HEK293 (cell line): ENCODE results near the gene ITPRID2.

Experiments used
- CTCF ChIA-PET: fragments of 350-600 bp; formaldehyde crosslinking; extraction: SDS; loops from one replicate; lab custom pipeline; 2021; ENCODE audit warnings: antibody characterized with exemption; lab: Yijun Ruan, JAX
- POLR2A ChIA-PET: fragments of 300-600 bp; formaldehyde crosslinking; extraction: SDS; loops from one replicate; lab custom pipeline; 2020; ENCODE audit warnings: antibody characterized with exemption, inconsistent platforms; lab: Yijun Ruan, JAX
- H3K27ac ChIP-seq: fragments of 200-500 bp; sonication (Bioruptor generic); 2 replicates; pipeline ENCODE4 v1.5.1; 2014; ENCODE audit warnings: low read depth, low read length, control low read depth, inconsistent platforms; ENCODE audit errors: extremely low read depth
- H3K36me3 ChIP-seq, 2 experiments: fragments of 200-500 bp in 1 of 2; sonication (Bioruptor generic) in 1 of 2; 1 replicate in 1 of 2; 2 replicates in 1 of 2; pipeline ENCODE4 v1.5.1; 2014 to 2017; ENCODE audit warnings: inconsistent platforms in 2 of 2, low read length in 2 of 2; ENCODE audit not compliant: control insufficient read depth in 2 of 2, insufficient read depth in 1 of 2
- H3K4me1 ChIP-seq: fragments of 200-500 bp; sonication (Bioruptor generic); 2 replicates; pipeline ENCODE4 v1.5.1; 2014; ENCODE audit warnings: mild to moderate bottlenecking, low read length, inconsistent platforms; ENCODE audit not compliant: control insufficient read depth, insufficient read depth
- H3K4me3 ChIP-seq: 2 replicates; pipeline ENCODE4 v1.5.1; 2011; ENCODE audit warnings: low read depth, mild to moderate bottlenecking, control low read depth, low read length, moderate library complexity
- H3K9me3 ChIP-seq: fragments of 200-500 bp; sonication (Bioruptor generic); 2 replicates; pipeline ENCODE4 v1.5.1; 2014; ENCODE audit warnings: low read depth, low read length, inconsistent platforms; ENCODE audit not compliant: control insufficient read depth, insufficient read depth
- FEZF1 ChIP-seq: fragments of 450-650 bp; formaldehyde crosslinking; IDR thresholded peaks from 2 replicates; pipeline ENCODE4 v1.5.1; 2016; ENCODE audit warnings: missing biosample characterization, missing genetic modification characterization
- GLIS1 ChIP-seq: fragments of 450-650 bp; formaldehyde crosslinking; IDR thresholded peaks from 2 replicates; pipeline ENCODE4 v1.5.1; 2016; ENCODE audit warnings: missing biosample characterization, missing genetic modification characterization
- MYNN ChIP-seq: fragments of 450-650 bp; formaldehyde crosslinking; IDR thresholded peaks from 2 replicates; pipeline ENCODE4 v1.5.1; 2016; ENCODE audit warnings: missing biosample characterization, missing genetic modification characterization, borderline replicate concordance
- RBAK ChIP-seq: fragments of 450-650 bp; formaldehyde crosslinking; IDR thresholded peaks from 2 replicates; pipeline ENCODE4 v1.5.1; 2016; ENCODE audit warnings: missing biosample characterization, missing genetic modification characterization
- SP3 ChIP-seq: fragments of 450-650 bp; formaldehyde crosslinking; IDR thresholded peaks from 2 replicates; pipeline ENCODE4 v1.5.1; 2016; ENCODE audit warnings: missing biosample characterization, missing genetic modification characterization
- TCF7L2 ChIP-seq: IDR thresholded peaks from 2 replicates; pipeline ENCODE4 v1.6.1; 2011; ENCODE audit warnings: low read depth, mild to moderate bottlenecking, inconsistent platforms, low read length, moderate library complexity, borderline replicate concordance
- YY2 ChIP-seq: fragments of 450-650 bp; formaldehyde crosslinking; IDR thresholded peaks from 2 replicates; pipeline ENCODE4 v1.5.1; 2016; ENCODE audit warnings: missing biosample characterization, missing genetic modification characterization
- ZNF140 ChIP-seq: fragments of 450-650 bp; formaldehyde crosslinking; IDR thresholded peaks from 2 replicates; pipeline ENCODE4 v1.5.1; 2016; ENCODE audit warnings: missing biosample characterization, missing genetic modification characterization
- ZNF155 ChIP-seq: fragments of 450-650 bp; formaldehyde crosslinking; IDR thresholded peaks from 2 replicates; pipeline ENCODE4 v1.5.1; 2016; ENCODE audit warnings: missing biosample characterization, missing genetic modification characterization
- ZNF174 ChIP-seq: fragments of 450-650 bp; formaldehyde crosslinking; IDR thresholded peaks from 2 replicates; pipeline ENCODE4 v1.5.0; 2017; ENCODE audit warnings: missing biosample characterization, mild to moderate bottlenecking, missing genetic modification characterization
- ZNF214 ChIP-seq: fragments of 450-650 bp; formaldehyde crosslinking; IDR thresholded peaks from 2 replicates; pipeline ENCODE4 v1.5.1; 2017; ENCODE audit warnings: missing biosample characterization, mild to moderate bottlenecking, missing genetic modification characterization, borderline replicate concordance
- ZNF341 ChIP-seq: fragments of 450-650 bp; formaldehyde crosslinking; IDR thresholded peaks from 2 replicates; pipeline ENCODE4; 2016; ENCODE audit warnings: low read depth, missing biosample characterization, missing genetic modification characterization
- ZNF510 ChIP-seq: fragments of 450-650 bp; formaldehyde crosslinking; IDR thresholded peaks from 2 replicates; pipeline ENCODE4 v1.5.1; 2018; ENCODE audit warnings: mild to moderate bottlenecking, missing genetic modification characterization, missing biosample characterization; ENCODE audit not compliant: insufficient replicate concordance
- ZNF621 ChIP-seq: fragments of 450-650 bp; formaldehyde crosslinking; IDR thresholded peaks from 2 replicates; pipeline ENCODE4 v1.5.1; 2017; ENCODE audit warnings: missing biosample characterization, missing genetic modification characterization
- ZNF623 ChIP-seq: fragments of 450-650 bp; formaldehyde crosslinking; IDR thresholded peaks from 2 replicates; pipeline ENCODE4 v1.5.1; 2016; ENCODE audit warnings: missing biosample characterization, missing genetic modification characterization
- TF ChIP-seq, protein P1 (sequence below): fragments of 450-650 bp; formaldehyde crosslinking; IDR thresholded peaks from 2 replicates; pipeline ENCODE4 v1.5.1; 2017; ENCODE audit warnings: missing biosample characterization, missing genetic modification characterization
- TF ChIP-seq, protein P2 (sequence below): fragments of 450-650 bp; formaldehyde crosslinking; IDR thresholded peaks from 2 replicates; pipeline ENCODE4 v1.5.1; 2016; ENCODE audit warnings: missing biosample characterization, missing genetic modification characterization
- TF ChIP-seq, protein P3 (sequence below): fragments of 450-650 bp; formaldehyde crosslinking; IDR thresholded peaks from 2 replicates; pipeline ENCODE4 v1.5.1; 2016; ENCODE audit warnings: missing biosample characterization, missing genetic modification characterization
- TF ChIP-seq, protein P4 (sequence below): fragments of 450-650 bp; formaldehyde crosslinking; IDR thresholded peaks from 2 replicates; pipeline ENCODE4 v1.5.1; 2016; ENCODE audit warnings: missing biosample characterization, missing genetic modification characterization
- TF ChIP-seq, protein P5 (sequence below): fragments of 450-650 bp; formaldehyde crosslinking; IDR thresholded peaks from 2 replicates; pipeline ENCODE4 v1.5.1; 2016; ENCODE audit warnings: missing biosample characterization, missing genetic modification characterization

Gene ITPRID2

DNA sequence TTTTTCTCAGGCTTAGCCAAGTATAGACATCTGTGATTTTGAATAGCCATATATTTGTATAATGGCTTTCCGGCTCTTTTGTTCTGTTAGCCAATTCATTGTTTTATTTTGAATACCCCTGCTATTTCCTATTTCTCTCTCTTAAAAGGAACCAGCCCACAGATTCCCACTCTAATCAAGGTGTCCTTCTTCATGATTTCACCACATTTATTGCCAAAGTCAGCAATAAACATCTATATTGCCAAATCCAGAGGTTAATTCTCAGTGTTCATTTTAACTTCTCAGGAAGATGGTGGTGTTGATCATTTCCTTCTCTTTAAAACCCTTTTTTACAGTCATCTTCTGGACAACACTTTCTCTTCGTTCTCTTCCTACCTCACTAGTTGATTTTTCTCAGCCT lies 13.1 kb upstream of the ITPRID2 start:
- POLR2A ChIA-PET: no interaction called here
- H3K9me3 ChIP-seq: no peaks in the 10 kb centered on the region
- no peak overlapping the region for H3K4me3 ChIP-seq
- TF ChIP-seq, protein P1, sequence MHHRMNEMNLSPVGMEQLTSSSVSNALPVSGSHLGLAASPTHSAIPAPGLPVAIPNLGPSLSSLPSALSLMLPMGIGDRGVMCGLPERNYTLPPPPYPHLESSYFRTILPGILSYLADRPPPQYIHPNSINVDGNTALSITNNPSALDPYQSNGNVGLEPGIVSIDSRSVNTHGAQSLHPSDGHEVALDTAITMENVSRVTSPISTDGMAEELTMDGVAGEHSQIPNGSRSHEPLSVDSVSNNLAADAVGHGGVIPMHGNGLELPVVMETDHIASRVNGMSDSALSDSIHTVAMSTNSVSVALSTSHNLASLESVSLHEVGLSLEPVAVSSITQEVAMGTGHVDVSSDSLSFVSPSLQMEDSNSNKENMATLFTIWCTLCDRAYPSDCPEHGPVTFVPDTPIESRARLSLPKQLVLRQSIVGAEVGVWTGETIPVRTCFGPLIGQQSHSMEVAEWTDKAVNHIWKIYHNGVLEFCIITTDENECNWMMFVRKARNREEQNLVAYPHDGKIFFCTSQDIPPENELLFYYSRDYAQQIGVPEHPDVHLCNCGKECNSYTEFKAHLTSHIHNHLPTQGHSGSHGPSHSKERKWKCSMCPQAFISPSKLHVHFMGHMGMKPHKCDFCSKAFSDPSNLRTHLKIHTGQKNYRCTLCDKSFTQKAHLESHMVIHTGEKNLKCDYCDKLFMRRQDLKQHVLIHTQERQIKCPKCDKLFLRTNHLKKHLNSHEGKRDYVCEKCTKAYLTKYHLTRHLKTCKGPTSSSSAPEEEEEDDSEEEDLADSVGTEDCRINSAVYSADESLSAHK: no peak
- TF ChIP-seq GLIS1: no peak
- no peak for TF ChIP-seq ZNF155 (tag by site-specific recombination)
- TF ChIP-seq TCF7L2: no peak
- no peak for TF ChIP-seq RBAK (tag by site-specific recombination)
- TF ChIP-seq ZNF510: no peak
- TF ChIP-seq, protein P2, sequence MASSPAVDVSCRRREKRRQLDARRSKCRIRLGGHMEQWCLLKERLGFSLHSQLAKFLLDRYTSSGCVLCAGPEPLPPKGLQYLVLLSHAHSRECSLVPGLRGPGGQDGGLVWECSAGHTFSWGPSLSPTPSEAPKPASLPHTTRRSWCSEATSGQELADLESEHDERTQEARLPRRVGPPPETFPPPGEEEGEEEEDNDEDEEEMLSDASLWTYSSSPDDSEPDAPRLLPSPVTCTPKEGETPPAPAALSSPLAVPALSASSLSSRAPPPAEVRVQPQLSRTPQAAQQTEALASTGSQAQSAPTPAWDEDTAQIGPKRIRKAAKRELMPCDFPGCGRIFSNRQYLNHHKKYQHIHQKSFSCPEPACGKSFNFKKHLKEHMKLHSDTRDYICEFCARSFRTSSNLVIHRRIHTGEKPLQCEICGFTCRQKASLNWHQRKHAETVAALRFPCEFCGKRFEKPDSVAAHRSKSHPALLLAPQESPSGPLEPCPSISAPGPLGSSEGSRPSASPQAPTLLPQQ (tag by site-specific recombination): no peak
- TF ChIP-seq ZNF140 (tag by site-specific recombination): no peak
- no peak for TF ChIP-seq ZNF621 (tag by site-specific recombination)
- TF ChIP-seq SP3 (tag by site-specific recombination): no peak
- H3K4me1 ChIP-seq: no peaks in the 10 kb centered on the region; the same call in 1 of the 2 replicates
- no peak overlapping the region for H3K27ac ChIP-seq
- no peaks in the 10 kb centered on the region for H3K36me3 ChIP-seq
- CTCF ChIA-PET: no interaction called here

DNA sequence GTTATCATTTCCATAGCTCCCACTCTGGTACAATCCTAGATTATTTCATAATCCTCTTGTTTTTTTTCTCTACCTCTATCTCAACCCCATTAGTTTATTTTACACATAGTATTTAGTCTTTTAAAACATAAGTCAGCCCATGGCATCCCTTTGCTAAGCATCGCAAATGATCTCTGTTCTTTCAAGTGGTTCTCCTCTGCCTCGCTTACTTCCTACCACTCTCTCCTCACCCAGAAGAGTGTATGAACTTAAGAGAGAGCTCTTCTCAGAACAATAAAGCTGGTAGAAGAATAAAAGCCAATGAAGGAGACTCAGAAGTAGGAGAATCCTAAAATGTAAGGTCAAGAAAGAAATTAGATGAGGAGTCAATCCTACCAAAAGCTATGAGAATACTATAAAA lies 12.2 kb upstream of the ITPRID2 start:
- H3K4me1 ChIP-seq: no peaks in the 10 kb centered on the region; the same call in 1 of the 2 replicates
- TF ChIP-seq ZNF341 (tag by site-specific recombination) (no peak), ZNF174 (tag by site-specific recombination) (no peak), ZNF214 (tag by site-specific recombination) (no peak), MYNN (tag by site-specific recombination) (no peak), ZNF623 (tag by site-specific recombination) (no peak), FEZF1 (tag by site-specific recombination) (no peak), YY2 (tag by site-specific recombination) (no peak)
- TF ChIP-seq, protein P3, sequence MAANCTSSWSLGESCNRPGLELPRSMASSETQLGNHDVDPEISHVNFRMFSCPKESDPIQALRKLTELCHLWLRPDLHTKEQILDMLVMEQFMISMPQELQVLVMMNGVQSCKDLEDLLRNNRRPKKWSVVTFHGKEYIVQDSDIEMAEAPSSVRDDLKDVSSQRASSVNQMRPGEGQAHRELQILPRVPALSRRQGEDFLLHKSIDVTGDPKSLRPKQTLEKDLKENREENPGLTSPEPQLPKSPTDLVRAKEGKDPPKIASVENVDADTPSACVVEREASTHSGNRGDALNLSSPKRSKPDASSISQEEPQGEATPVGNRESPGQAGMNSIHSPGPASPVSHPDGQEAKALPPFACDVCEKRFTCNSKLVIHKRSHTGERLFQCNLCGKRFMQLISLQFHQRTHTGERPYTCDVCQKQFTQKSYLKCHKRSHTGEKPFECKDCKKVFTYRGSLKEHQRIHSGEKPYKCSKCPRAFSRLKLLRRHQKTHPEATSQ (tag by site-specific recombination): no peak
- TF ChIP-seq, protein P4, sequence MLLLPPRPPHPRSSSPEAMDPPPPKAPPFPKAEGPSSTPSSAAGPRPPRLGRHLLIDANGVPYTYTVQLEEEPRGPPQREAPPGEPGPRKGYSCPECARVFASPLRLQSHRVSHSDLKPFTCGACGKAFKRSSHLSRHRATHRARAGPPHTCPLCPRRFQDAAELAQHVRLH (tag by site-specific recombination): no peak
- TF ChIP-seq, protein P5, sequence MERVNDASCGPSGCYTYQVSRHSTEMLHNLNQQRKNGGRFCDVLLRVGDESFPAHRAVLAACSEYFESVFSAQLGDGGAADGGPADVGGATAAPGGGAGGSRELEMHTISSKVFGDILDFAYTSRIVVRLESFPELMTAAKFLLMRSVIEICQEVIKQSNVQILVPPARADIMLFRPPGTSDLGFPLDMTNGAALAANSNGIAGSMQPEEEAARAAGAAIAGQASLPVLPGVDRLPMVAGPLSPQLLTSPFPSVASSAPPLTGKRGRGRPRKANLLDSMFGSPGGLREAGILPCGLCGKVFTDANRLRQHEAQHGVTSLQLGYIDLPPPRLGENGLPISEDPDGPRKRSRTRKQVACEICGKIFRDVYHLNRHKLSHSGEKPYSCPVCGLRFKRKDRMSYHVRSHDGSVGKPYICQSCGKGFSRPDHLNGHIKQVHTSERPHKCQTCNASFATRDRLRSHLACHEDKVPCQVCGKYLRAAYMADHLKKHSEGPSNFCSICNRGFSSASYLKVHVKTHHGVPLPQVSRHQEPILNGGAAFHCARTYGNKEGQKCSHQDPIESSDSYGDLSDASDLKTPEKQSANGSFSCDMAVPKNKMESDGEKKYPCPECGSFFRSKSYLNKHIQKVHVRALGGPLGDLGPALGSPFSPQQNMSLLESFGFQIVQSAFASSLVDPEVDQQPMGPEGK (tag by site-specific recombination): no peak
- TF ChIP-seq, all 188 proteins: peak for 0
- Histone ChIP-seq H3K4me3 (no peak overlapping the region), H3K36me3 (no peaks in the 10 kb centered on the region), H3K27ac (no peak overlapping the region), H3K9me3 (no peaks in the 10 kb centered on the region)
- ChIA-PET POLR2A (interaction anchor here (0.6 kb wide), 1 partner anchor 13 kb away, joined by 8 read pairs; no protein-coding TSS in a partner anchor), CTCF (interaction anchor here (0.9 kb wide), 1 partner anchor 14 kb away, joined by 3 read pairs; no protein-coding TSS in a partner anchor)
